Chondrocyte (in vitro differentiated cells): ENCODE measurements around the gene GRXCR1. TPM values are rescaled to one million over a fixed set of nuclear protein-coding genes. Genes with fewer than 3 reads are reported as not detected.

Source experiments
- DNase-seq: peaks from one replicate; pipeline ENCODE4 v3.0.0; 2021; ENCODE audit warnings: mixed read lengths, low spot score
- H3K27ac Mint-ChIP-seq: one replicate; pipeline ENCODE4 v1.8.0; 2021; ENCODE audit warnings: mild to moderate bottlenecking, moderate library complexity, mixed read lengths; ENCODE audit not compliant: unreplicated experiment
- H3K27me3 Mint-ChIP-seq: 2 replicates; pipeline ENCODE4 v1.8.0; 2021; ENCODE audit warnings: low read depth, mixed read lengths
- H3K36me3 Mint-ChIP-seq: 2 replicates; pipeline ENCODE4 v1.8.0; 2021; ENCODE audit warnings: low read depth, mixed read lengths
- H3K4me1 Mint-ChIP-seq: 2 replicates; pipeline ENCODE4 v1.8.0; 2021; ENCODE audit warnings: low read depth, mild to moderate bottlenecking, mixed read lengths
- H3K4me3 Mint-ChIP-seq: one replicate; pipeline ENCODE4 v1.8.0; 2021; ENCODE audit warnings: mild to moderate bottlenecking, moderate library complexity, mixed read lengths; ENCODE audit not compliant: unreplicated experiment
- H3K9me3 Mint-ChIP-seq: 2 replicates; pipeline ENCODE4 v1.8.0; 2021; ENCODE audit warnings: low read depth, mixed read lengths
- CTCF ChIP-seq: fragments of 200-600 bp; sonication (generic); IDR thresholded peaks from 2 replicates; pipeline ENCODE4 v1.5.0; 2021; ENCODE audit warnings: antibody characterized with exemption, mild to moderate bottlenecking, moderate library complexity
- total RNA-seq: library from RNA; stranded (reverse); gene quantifications from 3 replicates; pipeline ENCODE4 v1.2.1, GENCODE V29; 2021

Gene GRXCR1
- total RNA-seq, 1 donor from 2014 or later, result not detected

- Mint-ChIP-seq H3K4me3 (no peak overlapping the region), H3K27me3 (no peaks in the 10 kb centered on the region), H3K36me3 (no peaks in the 10 kb centered on the region), H3K9me3 (no peaks in the 10 kb centered on the region), H3K4me1 (no peaks in the 10 kb centered on the region), H3K27ac (no peak overlapping the region)
- DNase-seq, result no peak
- TF ChIP-seq CTCF, result no peak
Observed at GRCh38 chr4:42945874-42946273, 53.4 kb downstream of the GRXCR1 start.

- Mint-ChIP-seq H3K9me3 (no peaks in the 10 kb centered on the region), H3K36me3 (no peaks in the 10 kb centered on the region), H3K4me3 (no peak overlapping the region), H3K4me1 (no peaks in the 10 kb centered on the region), H3K27ac (no peak overlapping the region), H3K27me3 (peaks cover 2% of the 10 kb centered on the region)
- TF ChIP-seq CTCF, result no peak
- DNase-seq, result no peak
Observed at GRCh38 chr4:42953321-42953720, 60.8 kb downstream of the GRXCR1 start.

- H3K27me3 Mint-ChIP-seq, result peaks cover 2% of the 10 kb centered on the region
- no peak for TF ChIP-seq CTCF
- no peaks in the 10 kb centered on the region for H3K4me1 Mint-ChIP-seq
- H3K4me3 Mint-ChIP-seq, result no peak overlapping the region
- no peaks in the 10 kb centered on the region for H3K36me3 Mint-ChIP-seq
- H3K9me3 Mint-ChIP-seq, result peaks cover 5% of the 10 kb centered on the region
- DNase-seq, result no peak
- H3K27ac Mint-ChIP-seq, result no peak overlapping the region
Observed at GRCh38 chr4:42954963-42955669, 62.6 kb downstream of the GRXCR1 start.

GRCh38 chr4:42955746-42956505 lies 63.4 kb downstream of the GRXCR1 start:
- DNase-seq, result no peak
- TF ChIP-seq CTCF, result no peak
- H3K9me3 Mint-ChIP-seq, result peaks cover 5% of the 10 kb centered on the region
- no peaks in the 10 kb centered on the region for H3K4me1 Mint-ChIP-seq
- H3K36me3 Mint-ChIP-seq, result no peaks in the 10 kb centered on the region
- H3K27ac Mint-ChIP-seq, result no peak overlapping the region
- peaks cover 2% of the 10 kb centered on the region for H3K27me3 Mint-ChIP-seq
- no peak overlapping the region for H3K4me3 Mint-ChIP-seq

GRCh38 chr4:42965326-42965725 lies 72.8 kb downstream of the GRXCR1 start:
- Mint-ChIP-seq H3K27me3 (peaks cover 3% of the 10 kb centered on the region), H3K4me1 (no peaks in the 10 kb centered on the region), H3K36me3 (no peaks in the 10 kb centered on the region), H3K27ac (no peak overlapping the region), H3K9me3 (no peaks in the 10 kb centered on the region), H3K4me3 (no peak overlapping the region)
- no peak for DNase-seq
- no peak for TF ChIP-seq CTCF
